ENCODE measurements around the gene VCP. TPM values are rescaled to one million over a fixed set of nuclear protein-coding genes. Genes with fewer than 3 reads are reported as not detected.

Gene VCP
- total RNA-seq, 1 experiment from 2014 or later: 200 TPM

DNA sequence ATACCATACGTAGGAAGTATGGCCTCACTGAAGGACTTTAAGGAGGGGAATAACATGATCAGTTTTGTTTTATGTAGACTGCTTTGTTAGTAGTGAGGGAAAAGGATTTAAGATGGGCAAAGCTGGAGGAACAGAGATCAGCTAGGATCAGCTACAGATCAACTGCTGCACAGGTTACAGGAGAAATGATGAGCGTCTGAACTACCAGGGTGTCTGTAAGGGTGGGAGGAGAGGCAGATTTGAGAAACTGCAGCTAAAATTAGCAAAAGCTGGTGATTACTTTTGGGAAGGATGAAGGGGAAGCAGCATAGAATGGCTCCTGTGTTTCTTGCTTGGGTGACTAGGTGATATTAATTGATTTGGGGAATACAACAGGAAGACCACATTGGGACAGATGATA lies 39.3 kb downstream of the VCP start:
- no peak overlapping the region for H3K27ac ChIP-seq
- no peak overlapping the region for H3K4me3 ChIP-seq
- no peaks in the 10 kb centered on the region for H3K4me1 ChIP-seq (replicated peaks; ENCODE audit: insufficient read depth)
- POLR2A ChIA-PET (ENCODE audit: unreplicated experiment): no interaction called here
- intact Hi-C loops (cut with micrococcal nuclease; ENCODE audit: unreplicated experiment): no loop called here
- H3F3A ChIP-seq (ENCODE audit: insufficient read depth, low read depth): no peaks in the 10 kb centered on the region
- H3K9me3 ChIP-seq (ENCODE audit: insufficient read depth, low read depth): no peaks in the 10 kb centered on the region
- H2AFZ ChIP-seq: no peak overlapping the region
- no peak for DNase-seq
- H3K9me2 ChIP-seq (ENCODE audit: insufficient read depth): no peaks in the 10 kb centered on the region
- no peak overlapping the region for H3K4me2 ChIP-seq
- H3K36me3 ChIP-seq (ENCODE audit: low read depth): no peaks in the 10 kb centered on the region
- no peaks in the 10 kb centered on the region for H3K79me2 ChIP-seq (ENCODE audit: low read depth)
- CTCF ChIA-PET: no interaction called here
- H4K20me1 ChIP-seq (ENCODE audit: insufficient read depth): no peaks in the 10 kb centered on the region
- TF ChIP-seq, protein P1, sequence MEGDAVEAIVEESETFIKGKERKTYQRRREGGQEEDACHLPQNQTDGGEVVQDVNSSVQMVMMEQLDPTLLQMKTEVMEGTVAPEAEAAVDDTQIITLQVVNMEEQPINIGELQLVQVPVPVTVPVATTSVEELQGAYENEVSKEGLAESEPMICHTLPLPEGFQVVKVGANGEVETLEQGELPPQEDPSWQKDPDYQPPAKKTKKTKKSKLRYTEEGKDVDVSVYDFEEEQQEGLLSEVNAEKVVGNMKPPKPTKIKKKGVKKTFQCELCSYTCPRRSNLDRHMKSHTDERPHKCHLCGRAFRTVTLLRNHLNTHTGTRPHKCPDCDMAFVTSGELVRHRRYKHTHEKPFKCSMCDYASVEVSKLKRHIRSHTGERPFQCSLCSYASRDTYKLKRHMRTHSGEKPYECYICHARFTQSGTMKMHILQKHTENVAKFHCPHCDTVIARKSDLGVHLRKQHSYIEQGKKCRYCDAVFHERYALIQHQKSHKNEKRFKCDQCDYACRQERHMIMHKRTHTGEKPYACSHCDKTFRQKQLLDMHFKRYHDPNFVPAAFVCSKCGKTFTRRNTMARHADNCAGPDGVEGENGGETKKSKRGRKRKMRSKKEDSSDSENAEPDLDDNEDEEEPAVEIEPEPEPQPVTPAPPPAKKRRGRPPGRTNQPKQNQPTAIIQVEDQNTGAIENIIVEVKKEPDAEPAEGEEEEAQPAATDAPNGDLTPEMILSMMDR (conservative IDR thresholded peaks at IDR 0.05): no peak
- TF ChIP-seq EZH2 (IDR thresholded peaks at IDR 0.05; ENCODE audit: low read depth): no peak
- no peaks in the 10 kb centered on the region for H3K27me3 ChIP-seq (ENCODE audit: insufficient read depth, low read depth)
- no TSS peak for BruUV-seq (replicated peaks)

DNA sequence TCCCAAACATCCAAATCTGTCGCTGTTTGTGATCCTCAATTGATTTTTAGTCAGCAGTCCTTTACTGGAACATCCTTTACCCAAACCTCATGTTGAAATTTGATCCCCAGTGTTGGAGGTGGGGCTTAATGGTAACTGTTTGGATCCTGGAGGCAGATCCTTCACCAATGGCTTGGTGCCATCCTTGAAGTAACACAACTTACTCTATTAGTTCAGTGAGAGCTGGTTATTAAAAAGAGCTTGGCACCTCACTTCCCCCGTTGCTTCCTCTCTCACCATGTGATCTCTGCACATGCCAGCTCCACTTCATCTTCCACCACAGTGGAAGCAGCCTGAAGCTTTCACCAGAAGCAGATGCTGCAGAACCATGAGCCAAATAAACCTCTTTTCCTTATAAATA lies 42.6 kb downstream of the VCP start:
- H2AFZ ChIP-seq: no peak overlapping the region
- no peak for DNase-seq
- POLR2A ChIA-PET (ENCODE audit: unreplicated experiment): no interaction called here

DNA sequence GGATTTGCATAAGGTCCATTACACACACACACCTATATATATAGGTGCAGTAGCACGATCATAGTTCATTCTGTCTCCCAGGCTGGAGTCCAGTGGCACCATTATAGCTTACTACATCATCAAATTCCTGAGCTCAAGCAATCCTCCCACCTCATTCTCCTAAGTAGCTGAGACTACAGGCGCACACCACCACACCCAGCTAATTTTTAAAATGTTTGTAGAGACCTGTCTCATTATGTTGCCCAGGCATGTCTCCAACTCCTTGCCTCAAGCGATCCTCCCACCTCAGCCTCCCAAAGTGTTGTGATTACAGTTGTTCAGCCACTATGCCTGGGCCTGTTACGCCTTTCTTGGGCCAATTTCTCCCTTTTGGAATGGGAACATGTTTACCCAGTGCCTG lies 43.2 kb downstream of the VCP start:
- no peaks in the 10 kb centered on the region for H3K9me2 ChIP-seq (ENCODE audit: insufficient read depth)
- POLR2A ChIA-PET (ENCODE audit: unreplicated experiment): no interaction called here
- no peaks in the 10 kb centered on the region for H3K9me3 ChIP-seq (ENCODE audit: insufficient read depth, low read depth)
- no peak overlapping the region for H3K4me2 ChIP-seq
- peaks cover 21% of the 10 kb centered on the region for H3K4me1 ChIP-seq (replicated peaks; ENCODE audit: insufficient read depth)
- CTCF ChIA-PET: interaction anchor here (0.6 kb wide), 1 partner anchor 22 kb away, joined by 4 read pairs; no protein-coding TSS in a partner anchor
- H3K79me2 ChIP-seq (ENCODE audit: low read depth): no peaks in the 10 kb centered on the region
- no peak for TF ChIP-seq EZH2 (IDR thresholded peaks at IDR 0.05; ENCODE audit: low read depth)
- TF ChIP-seq, protein P1 (conservative IDR thresholded peaks at IDR 0.05): no peak
- no peak for DNase-seq
- H3K4me3 ChIP-seq: no peak overlapping the region
- intact Hi-C loops (cut with micrococcal nuclease; ENCODE audit: unreplicated experiment): no loop called here
- no peaks in the 10 kb centered on the region for H3K27me3 ChIP-seq (ENCODE audit: insufficient read depth, low read depth)
- H3K36me3 ChIP-seq (ENCODE audit: low read depth): no peaks in the 10 kb centered on the region
- H3K27ac ChIP-seq: no peak overlapping the region
- no peak overlapping the region for H2AFZ ChIP-seq
- BruUV-seq (replicated peaks): no TSS peak
- peaks cover 5% of the 10 kb centered on the region; the same call in 1 of the 2 replicates for H3F3A ChIP-seq (ENCODE audit: insufficient read depth, low read depth)
- no peaks in the 10 kb centered on the region for H4K20me1 ChIP-seq (ENCODE audit: insufficient read depth)

More for the DNA sequence above, 42.6 kb downstream of the VCP start:
- no peak for TF ChIP-seq EZH2 (IDR thresholded peaks at IDR 0.05; ENCODE audit: low read depth)
- TF ChIP-seq, protein P1 (conservative IDR thresholded peaks at IDR 0.05): no peak
- no TSS peak for BruUV-seq (replicated peaks)
- Histone ChIP-seq H3K9me3 (ENCODE audit: insufficient read depth, low read depth) (no peaks in the 10 kb centered on the region), H3K9me2 (ENCODE audit: insufficient read depth) (no peaks in the 10 kb centered on the region), H3K36me3 (ENCODE audit: low read depth) (no peaks in the 10 kb centered on the region), H4K20me1 (ENCODE audit: insufficient read depth) (no peaks in the 10 kb centered on the region), H3K27ac (no peak overlapping the region), H3K79me2 (ENCODE audit: low read depth) (no peaks in the 10 kb centered on the region), H3K4me3 (no peak overlapping the region), H3K4me1 (replicated peaks; ENCODE audit: insufficient read depth) (peaks cover 21% of the 10 kb centered on the region), H3K27me3 (ENCODE audit: insufficient read depth, low read depth) (no peaks in the 10 kb centered on the region), H3K4me2 (no peak overlapping the region), H3F3A (ENCODE audit: insufficient read depth, low read depth) (peaks cover 5% of the 10 kb centered on the region; the same call in 1 of the 2 replicates)
- CTCF ChIA-PET: interaction anchor here (0.6 kb wide), 1 partner anchor 21 kb away, joined by 4 read pairs; no protein-coding TSS in a partner anchor
- intact Hi-C loops (cut with micrococcal nuclease; ENCODE audit: unreplicated experiment): no loop called here

All from PC-9 (cell line).